HG03135 (cell line): Measurements from ENCODE around the gene ABCA2.
A peak's percentile ranks its signal among the peaks of the same experiment; 100 is the strongest.

Experiments used
- ATAC-seq: cut with Tn5 transposase; IDR thresholded peaks from one replicate; pipeline ENCODE4 v1.9.1; 2021; ENCODE audit warnings: mild to moderate bottlenecking, moderate library complexity; ENCODE audit not compliant: unreplicated experiment

ABCA2 gene

GRCh38 chr9:137002646-137003041, 25.4 kb downstream of the ABCA2 start:
- ATAC-seq: no peak

GRCh38 chr9:137001857-137002645, 26.0 kb downstream of the ABCA2 start:
- ATAC-seq: no peak

- peak; percentile 74 for ATAC-seq
Observed at GRCh38 chr9:137000177-137000930, 27.7 kb downstream of the ABCA2 start.

GRCh38 chr9:136997830-136998234, 30.2 kb downstream of the ABCA2 start:
- no peak for ATAC-seq

- ATAC-seq: no peak
Observed at GRCh38 chr9:136997371-136997770, 30.7 kb downstream of the ABCA2 start.

- ATAC-seq: no peak
Observed at GRCh38 chr9:136996361-136997292, 31.4 kb downstream of the ABCA2 start, which contains the start of gene CLIC3. CLIC3 (minus strand) TSS chr9:136996568; CDS start chr9:136996543, 25 bp downstream.

GRCh38 chr9:136995772-136996311, 32.2 kb downstream of the ABCA2 start:
- no peak for ATAC-seq

DNA sequence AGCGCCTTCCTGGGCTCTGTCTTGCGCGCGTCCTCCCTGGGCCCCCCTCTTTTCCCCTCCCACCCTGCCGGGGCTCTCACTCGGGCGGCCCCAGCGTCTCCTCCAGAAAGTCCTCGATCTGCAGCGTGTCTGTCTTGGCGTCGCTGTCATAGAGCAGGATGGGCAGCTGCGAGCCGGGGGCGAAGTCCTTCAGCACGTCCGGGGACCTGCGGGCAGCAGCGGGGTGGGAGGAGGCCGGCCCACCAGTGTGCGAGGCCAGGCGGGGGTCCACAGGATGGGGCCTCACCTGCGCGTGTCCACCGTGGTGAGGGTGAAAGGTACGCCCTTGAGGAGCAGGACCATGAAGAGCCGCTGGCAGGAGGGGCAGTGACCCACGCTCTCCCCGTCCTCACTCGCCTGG, 32.7 kb downstream of the ABCA2 start:
- ATAC-seq: no peak

DNA sequence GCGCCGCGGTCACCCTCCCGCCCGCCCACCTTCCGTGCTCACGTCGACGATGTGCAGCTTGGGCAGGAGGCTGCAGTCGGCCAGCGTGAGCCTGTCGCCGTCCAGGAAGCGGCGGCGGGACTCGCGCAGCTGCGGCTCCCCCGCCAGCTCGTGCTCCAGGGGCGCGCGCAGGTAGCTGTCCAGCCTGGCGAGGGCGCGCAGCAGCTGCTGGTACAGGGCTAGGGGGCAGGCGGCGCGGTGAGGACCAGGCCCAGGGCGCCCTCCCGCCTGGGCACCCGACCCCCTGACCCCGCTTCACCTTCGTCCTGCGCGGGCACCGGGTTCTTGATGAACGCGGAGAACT, 33.2 kb downstream of the ABCA2 start:
- no peak for ATAC-seq

DNA sequence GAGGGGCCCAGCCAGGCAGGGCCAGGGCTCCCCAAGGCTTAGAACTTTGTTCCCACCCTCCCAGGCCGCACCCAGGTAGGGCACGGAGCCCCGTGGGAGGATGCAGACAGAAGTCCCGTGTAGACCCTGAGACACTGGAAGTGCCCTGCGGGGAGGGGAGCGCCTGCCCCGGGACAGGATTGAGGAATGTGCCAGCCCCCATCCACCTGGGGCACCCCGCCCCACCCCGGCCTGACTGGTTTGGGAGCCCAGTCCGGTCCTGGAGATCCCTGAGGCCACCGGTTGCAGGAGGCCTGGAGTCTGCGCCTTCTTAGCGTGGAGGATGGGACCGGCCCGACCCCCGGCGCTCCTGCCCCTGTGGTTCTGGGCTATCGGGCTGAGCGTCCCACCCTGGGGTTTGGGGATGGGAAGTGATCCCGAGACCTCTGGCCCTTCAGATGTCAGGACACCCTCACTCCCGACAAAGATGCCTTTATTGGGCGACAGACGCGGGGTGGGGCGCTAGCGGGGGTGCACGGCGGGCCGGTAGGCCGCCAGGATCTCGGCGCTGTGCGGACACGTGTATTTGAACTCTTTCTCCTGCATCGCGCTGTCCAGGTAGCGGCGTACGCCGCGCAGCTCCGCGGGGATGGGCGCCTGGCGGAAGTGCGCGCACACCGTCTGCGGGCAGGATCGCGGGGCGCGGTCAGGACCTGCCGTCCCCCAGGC, 33.7 kb downstream of the ABCA2 start:
- ATAC-seq: no peak

DNA sequence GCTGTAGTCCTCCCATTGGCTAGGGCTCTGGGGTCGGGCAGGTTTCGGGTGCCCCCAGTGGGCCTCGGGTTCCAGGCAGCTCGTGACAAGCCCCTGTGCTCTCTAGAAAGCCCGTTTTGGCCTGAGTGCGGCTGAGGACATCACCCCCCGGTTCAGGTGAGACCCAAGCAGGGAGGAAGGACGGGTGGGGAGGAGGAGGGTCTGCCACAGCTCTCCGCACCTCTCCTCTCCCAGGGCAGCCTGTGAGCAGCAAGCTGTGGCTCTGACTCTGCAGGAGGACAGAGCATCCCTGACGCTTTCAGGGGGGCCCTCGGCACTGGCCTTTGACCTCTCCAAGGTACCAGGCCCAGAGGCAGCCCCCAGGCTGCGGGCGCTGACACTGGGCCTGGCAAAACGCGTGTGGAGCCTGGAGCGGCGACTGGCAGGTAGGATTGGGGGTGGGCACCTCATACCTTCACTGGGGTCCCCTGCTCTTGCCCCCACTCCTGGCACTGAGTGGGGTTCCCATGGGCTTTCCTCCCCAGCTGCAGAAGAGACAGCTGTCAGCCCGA, 35.1 kb downstream of the ABCA2 start:
- peak; percentile 5 for ATAC-seq

GRCh38 chr9:136991993-136992818, 35.8 kb downstream of the ABCA2 start, which contains the start of gene PAXX:
PAXX (plus strand) TSS chr9:136992422; CDS start chr9:136992444, 22 bp downstream.
- peak; percentile 71 for ATAC-seq

DNA sequence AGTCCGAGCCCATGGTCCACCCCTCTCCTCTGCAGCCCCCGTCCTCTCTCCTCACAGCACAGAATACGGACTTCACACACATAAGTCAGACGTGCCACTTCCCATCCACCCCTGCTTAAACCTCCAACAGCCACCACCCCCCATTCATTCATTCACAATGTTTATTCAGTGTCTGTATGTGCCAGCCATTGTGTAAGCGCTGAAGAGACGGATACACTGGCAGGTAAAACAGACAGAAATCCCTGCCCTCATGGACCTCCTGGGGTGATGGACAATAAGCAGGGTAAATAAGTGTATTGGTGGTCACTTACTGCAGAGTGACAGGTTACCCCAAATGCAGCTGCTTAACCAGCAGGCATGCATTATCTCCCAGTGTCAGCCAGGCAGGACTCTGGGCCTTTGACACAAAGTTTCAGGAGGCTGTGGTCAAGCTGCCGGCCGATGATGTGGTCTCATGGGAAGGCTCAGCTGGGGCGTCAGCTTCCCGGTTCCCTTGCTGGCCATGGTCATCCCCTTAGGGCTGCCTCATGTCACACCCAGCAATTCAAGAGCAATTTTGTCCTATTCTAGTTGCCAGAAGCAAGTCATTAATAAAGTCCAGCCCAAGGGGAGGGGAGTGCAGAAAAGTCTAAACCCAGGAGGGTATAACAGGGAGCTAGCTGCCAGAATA, 37.7 kb downstream of the ABCA2 start:
- no peak for ATAC-seq

DNA sequence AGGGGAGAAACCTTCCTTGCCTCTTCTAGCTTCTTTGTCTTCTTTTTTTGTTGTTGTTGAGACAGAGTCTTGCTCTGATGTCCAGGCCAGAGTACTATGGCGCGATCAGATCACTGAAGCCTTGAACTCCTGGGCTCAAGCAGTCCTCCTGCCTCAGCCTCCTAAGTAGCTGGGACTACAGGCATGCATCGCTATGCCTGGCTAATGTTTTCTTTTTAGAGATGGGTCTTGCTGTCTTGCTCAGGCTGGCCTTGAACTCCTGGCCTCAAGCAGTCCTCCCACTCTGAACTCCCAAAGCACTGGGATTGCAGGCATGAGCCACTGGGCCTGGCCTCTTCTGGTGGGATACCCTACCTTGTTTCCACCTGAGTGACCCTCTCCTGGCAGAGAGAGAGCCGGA, 39.2 kb downstream of the ABCA2 start:
- ATAC-seq: no peak

DNA sequence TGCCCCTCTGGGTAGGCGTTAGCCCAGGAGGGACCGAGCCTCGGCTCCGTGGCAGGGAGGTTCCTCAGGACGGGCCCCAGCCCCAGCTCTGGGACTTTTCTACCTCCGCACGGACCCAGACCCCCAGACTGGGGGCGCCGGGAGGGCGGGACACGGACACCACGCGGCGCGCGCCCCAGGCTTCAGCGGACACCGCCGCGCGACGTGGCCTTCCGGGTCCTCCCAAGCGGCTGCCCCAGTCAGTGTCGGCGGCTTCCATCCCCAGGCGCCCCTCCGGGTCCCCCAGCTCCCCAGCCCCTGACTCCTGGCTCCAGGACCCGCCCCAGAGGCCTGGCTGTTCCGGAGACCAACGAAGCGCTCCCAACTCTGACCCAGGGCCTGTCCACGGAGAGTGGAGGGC, 42.2 kb downstream of the ABCA2 start:
- ATAC-seq: no peak

DNA sequence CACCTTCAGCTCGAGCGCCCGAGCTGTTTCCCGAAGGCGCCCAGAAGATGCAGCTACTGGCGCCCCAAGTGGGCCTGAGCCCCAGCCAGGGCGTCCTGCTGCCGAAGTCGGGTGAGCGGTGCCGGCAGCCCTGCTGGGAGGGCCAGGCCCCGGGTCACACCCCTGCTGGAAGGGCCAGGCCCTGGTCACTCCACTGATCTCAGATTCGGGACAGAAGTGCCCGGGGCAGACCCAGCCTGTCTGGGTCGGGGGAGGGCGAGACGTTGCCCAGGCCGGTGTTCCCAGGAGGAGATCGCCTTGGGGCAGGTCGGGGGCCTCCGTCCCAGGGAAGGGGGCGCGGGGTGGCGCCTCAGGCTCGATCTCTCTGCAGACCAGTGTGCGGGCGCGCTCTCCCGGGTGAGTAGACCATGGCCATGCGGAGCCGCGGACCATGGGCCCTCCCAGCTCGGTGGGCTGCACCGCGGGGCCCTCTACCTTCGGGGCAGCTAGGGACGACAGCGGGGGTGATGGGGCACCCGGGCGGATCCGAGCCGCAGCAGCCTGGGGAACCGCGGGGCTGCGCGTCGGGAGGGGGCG, 42.9 kb downstream of the ABCA2 start:
- ATAC-seq: no peak

- no peak for ATAC-seq
Observed at GRCh38 chr9:136984464-136985026, 43.5 kb downstream of the ABCA2 start.
